Caco-2 (cell line): Measurements from ENCODE around the gene AP2M1. TPM values are rescaled to one million over a fixed set of nuclear protein-coding genes. Genes with fewer than 3 reads are reported as not detected.

ENCODE experiments used
- BruUV-seq: library from RNA; stranded (reverse); fragments of 400-500 nt; replicated peaks from 2 replicates; lab custom pipeline; 2021; lab: Mats Ljungman, UMichigan
- CTCF ChIA-PET: fragments of 300-600 bp; sonication (Branson Sonifier 250); formaldehyde crosslinking; loops from one replicate; lab custom pipeline; 2022; ENCODE audit warnings: antibody characterized with exemption; lab: Charles Lee
- POLR2A ChIA-PET: fragments of 300-600 bp; sonication (Branson Sonifier 250); formaldehyde crosslinking; loops from one replicate; lab custom pipeline; 2022; ENCODE audit warnings: antibody characterized with exemption; lab: Charles Lee
- DNase-seq, 2 experiments: peaks; one replicate each; pipeline versions ENCODE4 v3.0.0 to v3.0.0-alpha.2; 2020 to 2022
- H3K27me3 ChIP-seq: replicated peaks from 2 replicates; pipeline ENCODE4 v1.6.0; 2011; ENCODE audit warnings: low read length; ENCODE audit not compliant: control insufficient read depth, insufficient read depth
- H3K36me3 ChIP-seq: 2 replicates; pipeline ENCODE4 v1.5.1; 2011; ENCODE audit warnings: low read length; ENCODE audit not compliant: control insufficient read depth, insufficient read depth
- H3K4me1 ChIP-seq: fragments of 250-450 bp; sonication (Bioruptor Pico); 2 replicates; pipeline ENCODE4 v1.5.1; 2020; ENCODE audit warnings: mild to moderate bottlenecking
- H3K4me3 ChIP-seq: 2 replicates; pipeline ENCODE4 v1.5.1; 2011; ENCODE audit warnings: low read depth, mild to moderate bottlenecking, control low read depth, low read length
- H3K9me3 ChIP-seq: fragments of 250-450 bp; sonication (Bioruptor Pico); 2 replicates; pipeline ENCODE4 v1.5.1; 2020; ENCODE audit warnings: mild to moderate bottlenecking, moderate library complexity
- H3K27ac Mint-ChIP-seq: one replicate; pipeline ENCODE4 v1.8.0; 2022; ENCODE audit warnings: mixed read lengths; ENCODE audit not compliant: unreplicated experiment
- H3K27me3 Mint-ChIP-seq: one replicate; pipeline ENCODE4 v1.8.0; 2022; ENCODE audit warnings: mixed read lengths; ENCODE audit not compliant: insufficient read depth, unreplicated experiment
- H3K36me3 Mint-ChIP-seq: one replicate; pipeline ENCODE4 v1.8.0; 2022; ENCODE audit warnings: mild to moderate bottlenecking, mixed read lengths; ENCODE audit not compliant: insufficient read depth, unreplicated experiment
- H3K4me1 Mint-ChIP-seq: one replicate; pipeline ENCODE4 v1.8.0; 2022; ENCODE audit warnings: low read depth, mixed read lengths; ENCODE audit not compliant: unreplicated experiment
- H3K4me3 Mint-ChIP-seq: one replicate; pipeline ENCODE4 v1.8.0; 2022; ENCODE audit warnings: mild to moderate bottlenecking, moderate library complexity, mixed read lengths; ENCODE audit not compliant: unreplicated experiment
- H3K9me3 Mint-ChIP-seq: one replicate; pipeline ENCODE4 v1.8.0; 2022; ENCODE audit warnings: mixed read lengths; ENCODE audit not compliant: unreplicated experiment
- intact Hi-C: fragments of 100-400 bp; cut with micrococcal nuclease; formaldehyde crosslinking; loops from one replicate; pipeline ENCODE4 v1.10.0; 2022; ENCODE audit not compliant: unreplicated experiment
- total RNA-seq: library from RNA; stranded (reverse); gene quantifications from 2 replicates; pipeline ENCODE4 v1.2.3, GENCODE V29; 2022
- TF ChIP-seq, protein P1 (sequence below), 2 experiments: fragments of 200-600 bp in 1 of 2; IDR thresholded peaks; 1 replicate in 1 of 2; 2 replicates in 1 of 2; pipeline versions ENCODE4 v1.5.1 to v1.8.0; 2011 to 2022; ENCODE audit warnings: antibody characterized with exemption in 1 of 2, control low read depth in 1 of 2, inconsistent platforms in 1 of 2, low read depth in 1 of 2, low read length in 1 of 2, mild to moderate bottlenecking in 1 of 2, moderate library complexity in 1 of 2; ENCODE audit not compliant: insufficient read depth in 1 of 2, severe bottlenecking in 1 of 2, unreplicated experiment in 1 of 2

AP2M1 gene
- total RNA-seq, 1 experiment from 2014 or later: 214 TPM

DNA sequence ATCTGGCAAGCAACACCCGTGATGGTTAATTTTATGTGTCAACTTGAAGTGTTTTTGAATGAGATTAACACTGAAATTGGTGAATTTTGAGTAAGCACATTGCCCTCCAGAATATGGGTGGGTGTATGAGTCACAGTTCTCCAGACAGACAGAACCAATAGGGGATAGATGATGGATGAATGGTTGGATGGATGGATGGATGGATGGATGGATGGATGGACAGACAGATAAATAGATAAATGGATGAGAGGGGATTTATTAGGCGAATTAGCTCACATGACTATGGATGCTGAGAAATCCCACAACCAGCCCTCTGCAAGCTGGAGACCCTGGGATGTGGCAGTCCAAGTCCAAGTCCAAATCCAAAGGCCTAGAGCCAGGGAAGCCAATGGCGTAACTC lies 49.3 kb downstream of the AP2M1 start:
- H3K27me3 ChIP-seq: peaks cover 5% of the 10 kb centered on the region; the same call in 1 of the 2 replicates
- H3K36me3 ChIP-seq: no peaks in the 10 kb centered on the region
- H3K27me3 Mint-ChIP-seq: peaks cover 18% of the 10 kb centered on the region
- H3K27ac Mint-ChIP-seq: no peak overlapping the region
- H3K9me3 ChIP-seq: no peaks in the 10 kb centered on the region
- no peaks in the 10 kb centered on the region for H3K4me1 Mint-ChIP-seq
- intact Hi-C loops: no loop called here
- H3K4me3 Mint-ChIP-seq: no peak overlapping the region
- no peak overlapping the region for H3K4me3 ChIP-seq
- H3K36me3 Mint-ChIP-seq: no peaks in the 10 kb centered on the region
- TF ChIP-seq, protein P1, sequence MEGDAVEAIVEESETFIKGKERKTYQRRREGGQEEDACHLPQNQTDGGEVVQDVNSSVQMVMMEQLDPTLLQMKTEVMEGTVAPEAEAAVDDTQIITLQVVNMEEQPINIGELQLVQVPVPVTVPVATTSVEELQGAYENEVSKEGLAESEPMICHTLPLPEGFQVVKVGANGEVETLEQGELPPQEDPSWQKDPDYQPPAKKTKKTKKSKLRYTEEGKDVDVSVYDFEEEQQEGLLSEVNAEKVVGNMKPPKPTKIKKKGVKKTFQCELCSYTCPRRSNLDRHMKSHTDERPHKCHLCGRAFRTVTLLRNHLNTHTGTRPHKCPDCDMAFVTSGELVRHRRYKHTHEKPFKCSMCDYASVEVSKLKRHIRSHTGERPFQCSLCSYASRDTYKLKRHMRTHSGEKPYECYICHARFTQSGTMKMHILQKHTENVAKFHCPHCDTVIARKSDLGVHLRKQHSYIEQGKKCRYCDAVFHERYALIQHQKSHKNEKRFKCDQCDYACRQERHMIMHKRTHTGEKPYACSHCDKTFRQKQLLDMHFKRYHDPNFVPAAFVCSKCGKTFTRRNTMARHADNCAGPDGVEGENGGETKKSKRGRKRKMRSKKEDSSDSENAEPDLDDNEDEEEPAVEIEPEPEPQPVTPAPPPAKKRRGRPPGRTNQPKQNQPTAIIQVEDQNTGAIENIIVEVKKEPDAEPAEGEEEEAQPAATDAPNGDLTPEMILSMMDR (IDR thresholded peaks at IDR 0.05; ENCODE audit: insufficient read depth in 1 of 2, low read depth in 1 of 2, low read length in 1 of 2, severe bottlenecking in 1 of 2, unreplicated experiment in 1 of 2): no peak
- BruUV-seq: no TSS peak
- no peak for DNase-seq
- H3K9me3 Mint-ChIP-seq: no peaks in the 10 kb centered on the region
- H3K4me1 ChIP-seq: no peaks in the 10 kb centered on the region
- ChIA-PET CTCF (no interaction called here), POLR2A (no interaction called here)

DNA sequence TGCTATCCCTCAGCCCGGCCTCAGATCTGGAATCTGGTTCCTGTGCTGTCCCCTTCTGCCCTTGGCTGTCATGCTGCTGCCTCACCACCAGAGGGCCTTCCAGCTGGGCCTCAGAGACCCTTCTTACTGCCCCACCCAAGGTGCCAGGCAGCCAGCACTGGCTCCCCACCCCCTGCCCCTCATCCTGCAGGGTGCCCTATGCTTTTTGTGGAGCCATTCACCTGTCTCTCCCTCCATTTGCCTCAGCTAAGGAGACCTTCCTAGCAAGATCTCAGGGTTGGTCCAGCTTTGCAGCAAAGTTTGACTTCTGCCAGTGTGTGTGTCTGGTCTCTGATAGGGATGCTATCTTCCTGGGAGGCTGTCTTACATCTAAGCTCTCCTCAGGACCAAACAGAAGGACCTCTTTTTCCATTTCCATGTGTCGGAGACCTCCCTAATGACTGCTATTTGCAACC lies 52.9 kb downstream of the AP2M1 start:
- no TSS peak for BruUV-seq
- Mint-ChIP-seq H3K36me3 (peaks cover 4% of the 10 kb centered on the region), H3K27me3 (peaks cover 29% of the 10 kb centered on the region), H3K4me3 (no peak overlapping the region), H3K27ac (no peak overlapping the region), H3K4me1 (peaks cover 7% of the 10 kb centered on the region), H3K9me3 (no peaks in the 10 kb centered on the region)
- Histone ChIP-seq H3K27me3 (peaks cover 5% of the 10 kb centered on the region), H3K4me3 (no peak overlapping the region), H3K4me1 (peaks cover 9% of the 10 kb centered on the region), H3K9me3 (no peaks in the 10 kb centered on the region), H3K36me3 (no peaks in the 10 kb centered on the region)
- CTCF ChIA-PET: interaction anchor here (0.6 to 2.0 kb wide), 10 partner anchors 8 to 117 kb away, joined by 3 to 10 read pairs (median 3); partner anchors contain the start of gene ABCF3
- POLR2A ChIA-PET: interaction anchor here (0.8 kb wide), 1 partner anchor 42 kb away, joined by 4 read pairs; the partner anchor contains the start of gene ABCF3
- DNase-seq: peak; percentile 49 to 58
- TF ChIP-seq, protein P1 (IDR thresholded peaks at IDR 0.05; ENCODE audit: insufficient read depth in 1 of 2, low read depth in 1 of 2, low read length in 1 of 2, severe bottlenecking in 1 of 2, unreplicated experiment in 1 of 2): peak; percentile 82 to 88
- intact Hi-C loops: loop anchor here (1.0 kb wide), 1 partner anchor 62 kb away; no protein-coding TSS in a partner anchor

DNA sequence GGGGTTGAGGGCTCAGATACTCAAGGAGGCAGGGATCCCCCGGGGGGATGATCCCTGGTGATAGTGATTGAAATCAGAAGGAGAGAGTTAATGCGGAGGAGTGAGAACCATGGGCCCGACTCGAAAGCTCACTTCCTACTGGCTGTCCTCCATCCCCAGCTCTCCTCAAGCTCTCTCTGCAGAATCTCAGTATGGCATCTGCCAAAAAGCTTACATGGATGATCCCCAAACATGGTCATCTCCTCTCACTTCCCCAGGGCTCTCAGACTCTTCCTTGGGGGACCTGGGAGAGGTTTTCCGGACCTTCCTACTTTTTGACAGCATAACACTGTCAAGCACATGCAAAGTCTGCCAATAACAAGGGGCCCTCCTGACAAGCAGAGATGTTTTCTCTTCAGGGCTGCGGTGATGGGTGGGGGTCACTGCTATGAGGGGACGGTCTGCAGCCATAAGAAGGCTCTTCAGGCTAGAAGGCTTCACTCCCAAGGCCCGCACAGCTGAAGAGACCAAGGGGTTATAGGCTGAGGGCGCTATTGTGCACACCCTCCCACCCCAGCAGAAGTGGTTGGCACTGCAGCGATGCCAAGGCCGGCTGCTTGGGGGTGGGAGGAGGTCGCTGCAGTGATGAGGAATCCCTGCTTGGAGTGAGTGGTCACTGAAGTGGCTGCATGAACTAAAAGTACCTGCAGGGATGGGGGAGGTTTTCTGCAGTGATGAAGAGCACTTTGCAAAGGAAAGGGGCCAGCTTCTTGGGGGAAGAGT lies 53.9 kb downstream of the AP2M1 start:
- no peaks in the 10 kb centered on the region for H3K9me3 ChIP-seq
- DNase-seq: no peak
- Mint-ChIP-seq H3K4me3 (peak overlapping the region; percentile 70), H3K4me1 (peaks cover 7% of the 10 kb centered on the region), H3K9me3 (no peaks in the 10 kb centered on the region), H3K27me3 (peaks cover 30% of the 10 kb centered on the region), H3K36me3 (peaks cover 4% of the 10 kb centered on the region), H3K27ac (no peak overlapping the region)
- peak overlapping the region; percentile 58 for H3K4me3 ChIP-seq
- no peaks in the 10 kb centered on the region for H3K36me3 ChIP-seq
- intact Hi-C loops: loop anchor here (2.0 kb wide), 1 partner anchor 42 kb away; the partner anchor contains the start of gene ABCF3
- ChIA-PET CTCF (interaction anchor here (0.5 to 2.0 kb wide), 5 partner anchors 12 to 100 kb away, joined by 3 to 10 read pairs (median 4); no protein-coding TSS in a partner anchor), POLR2A (interaction anchor here (0.8 kb wide), 1 partner anchor 43 kb away, joined by 4 read pairs; the partner anchor contains the start of gene ABCF3)
- TF ChIP-seq, protein P1 (IDR thresholded peaks at IDR 0.05; ENCODE audit: insufficient read depth in 1 of 2, low read depth in 1 of 2, low read length in 1 of 2, severe bottlenecking in 1 of 2, unreplicated experiment in 1 of 2): no peak
- H3K27me3 ChIP-seq: peaks cover 5% of the 10 kb centered on the region
- BruUV-seq: no TSS peak
- peaks cover 9% of the 10 kb centered on the region for H3K4me1 ChIP-seq
